Peyer's patch (tissue), 4 donors: Measurements from ENCODE around the gene MTHFSD.

ENCODE experiments used
- POLR2A ChIP-seq, 2 donors: fragments of 450-650 bp; IDR thresholded peaks; one replicate each; pipeline ENCODE4 v1.5.1; 2017; ENCODE audit warnings: antibody characterized with exemption in 2 of 2, mild to moderate bottlenecking in 2 of 2, moderate library complexity in 2 of 2
- TF ChIP-seq, protein P1 (sequence below), 6 experiments: fragments of 450-650 bp in 4 of 6; fragments of 200-600 bp in 2 of 6; sonication (generic) in 1 of 6; IDR thresholded peaks; one replicate each; pipeline ENCODE4 v1.5.1; 2017 to 2019; ENCODE audit warnings: antibody characterized with exemption in 6 of 6, mild to moderate bottlenecking in 3 of 6, moderate library complexity in 1 of 6

DNA sequence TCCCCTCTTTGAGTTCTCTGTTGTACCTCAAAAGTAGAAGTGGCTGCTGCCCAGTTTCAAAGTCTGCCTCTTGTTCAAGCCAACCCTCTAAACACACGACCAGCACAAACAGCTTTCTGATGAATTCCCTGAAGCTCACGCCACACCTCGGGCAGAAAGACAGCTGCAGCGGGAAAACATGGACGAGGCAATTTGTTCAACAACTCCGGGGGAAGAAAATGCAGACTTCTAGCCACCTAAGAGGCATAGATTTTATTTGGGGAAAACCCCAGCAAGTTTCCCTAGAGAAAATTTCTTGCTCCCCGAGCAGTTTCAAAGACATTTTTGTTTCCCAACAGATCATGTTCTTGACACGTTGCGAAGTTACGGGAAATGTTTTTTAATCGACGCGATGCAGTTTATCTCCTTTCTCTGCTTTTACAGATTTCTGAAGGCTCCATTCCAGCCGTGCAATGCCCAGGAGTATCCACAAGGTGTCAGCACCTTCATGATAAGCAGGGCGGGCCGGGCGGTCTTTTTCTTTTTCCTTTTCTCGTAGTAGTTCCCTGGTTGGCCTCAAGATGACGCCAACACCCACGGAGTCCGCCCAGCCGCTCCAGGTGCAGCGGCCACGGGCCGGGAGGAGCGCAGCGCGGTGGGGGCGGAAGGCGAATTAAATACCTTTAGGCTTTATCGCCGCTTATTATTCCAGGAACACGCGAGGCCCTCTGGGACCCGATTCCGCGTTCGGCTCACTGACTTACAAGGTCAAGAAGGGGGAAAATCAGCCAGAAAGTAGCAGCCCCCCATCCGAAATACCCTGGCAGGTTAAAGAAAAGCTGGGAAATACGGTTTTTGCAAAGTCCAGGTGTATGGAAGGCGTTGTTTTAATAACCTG is 8.7 kb upstream of the MTHFSD start:
- TF ChIP-seq, protein P1, sequence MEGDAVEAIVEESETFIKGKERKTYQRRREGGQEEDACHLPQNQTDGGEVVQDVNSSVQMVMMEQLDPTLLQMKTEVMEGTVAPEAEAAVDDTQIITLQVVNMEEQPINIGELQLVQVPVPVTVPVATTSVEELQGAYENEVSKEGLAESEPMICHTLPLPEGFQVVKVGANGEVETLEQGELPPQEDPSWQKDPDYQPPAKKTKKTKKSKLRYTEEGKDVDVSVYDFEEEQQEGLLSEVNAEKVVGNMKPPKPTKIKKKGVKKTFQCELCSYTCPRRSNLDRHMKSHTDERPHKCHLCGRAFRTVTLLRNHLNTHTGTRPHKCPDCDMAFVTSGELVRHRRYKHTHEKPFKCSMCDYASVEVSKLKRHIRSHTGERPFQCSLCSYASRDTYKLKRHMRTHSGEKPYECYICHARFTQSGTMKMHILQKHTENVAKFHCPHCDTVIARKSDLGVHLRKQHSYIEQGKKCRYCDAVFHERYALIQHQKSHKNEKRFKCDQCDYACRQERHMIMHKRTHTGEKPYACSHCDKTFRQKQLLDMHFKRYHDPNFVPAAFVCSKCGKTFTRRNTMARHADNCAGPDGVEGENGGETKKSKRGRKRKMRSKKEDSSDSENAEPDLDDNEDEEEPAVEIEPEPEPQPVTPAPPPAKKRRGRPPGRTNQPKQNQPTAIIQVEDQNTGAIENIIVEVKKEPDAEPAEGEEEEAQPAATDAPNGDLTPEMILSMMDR (IDR thresholded peaks at IDR 0.05) = peak; percentile 96 to 100 (median 100)
- TF ChIP-seq POLR2A (IDR thresholded peaks at IDR 0.05) = no peak
